Activated T-cell treated with anti-CD3 and anti-CD28 coated beads, Interleukin-2, amount 50 U/mL, for 4 hours (primary cell): ENCODE data around the gene FRRS1L. TPM values are rescaled to one million over a fixed set of nuclear protein-coding genes. Genes with fewer than 3 reads are reported as not detected.
"Not testable (repeated sequence)": the region's sequence is repeated elsewhere in the genome, so short reads cannot be mapped to it uniquely, and the experiment has no call there.

Experiments used
- ATAC-seq, 2 donors: fragments of 200-7000 bp; cut with Tn5 transposase; one replicate each; pipeline ENCODE4 v1.10.0; 2021
- DNase-seq: peaks from one replicate; pipeline ENCODE4 v3.0.0-alpha.2; 2020
- H3K27me3 Mint-ChIP-seq: one replicate; pipeline ENCODE4 v1.8.0; 2021; ENCODE audit warnings: low read depth, mixed read lengths
- H3K36me3 Mint-ChIP-seq: one replicate; pipeline ENCODE4 v1.8.0; 2022; ENCODE audit warnings: mixed read lengths; ENCODE audit not compliant: insufficient read depth
- H3K4me1 Mint-ChIP-seq: one replicate; pipeline ENCODE4 v1.8.0; 2021; ENCODE audit warnings: low read depth, mixed read lengths
- H3K4me3 Mint-ChIP-seq: one replicate; pipeline ENCODE4 v1.8.0; 2021; ENCODE audit warnings: mild to moderate bottlenecking, moderate library complexity, mixed read lengths
- H3K9me3 Mint-ChIP-seq: one replicate; pipeline ENCODE4 v1.8.0; 2021; ENCODE audit warnings: mixed read lengths
- total RNA-seq, 3 donors: library from RNA; stranded (reverse); gene quantifications; one replicate each; pipeline ENCODE4 v1.2.1, GENCODE V29; 2021

FRRS1L gene
- total RNA-seq, 3 donors from 2014 or later, result 0.10 TPM; not detected in 2

GRCh38 chr9:109132567-109133021 is 34.5 kb downstream of the FRRS1L start:
- H3K4me1 Mint-ChIP-seq, result no peaks in the 10 kb centered on the region
- DNase-seq, result no peak
- H3K4me3 Mint-ChIP-seq, result no peak overlapping the region
- H3K36me3 Mint-ChIP-seq, result no peaks in the 10 kb centered on the region
- H3K9me3 Mint-ChIP-seq, result no peaks in the 10 kb centered on the region
- ATAC-seq, result no peak
- H3K27me3 Mint-ChIP-seq, result peaks cover 2% of the 10 kb centered on the region

DNA sequence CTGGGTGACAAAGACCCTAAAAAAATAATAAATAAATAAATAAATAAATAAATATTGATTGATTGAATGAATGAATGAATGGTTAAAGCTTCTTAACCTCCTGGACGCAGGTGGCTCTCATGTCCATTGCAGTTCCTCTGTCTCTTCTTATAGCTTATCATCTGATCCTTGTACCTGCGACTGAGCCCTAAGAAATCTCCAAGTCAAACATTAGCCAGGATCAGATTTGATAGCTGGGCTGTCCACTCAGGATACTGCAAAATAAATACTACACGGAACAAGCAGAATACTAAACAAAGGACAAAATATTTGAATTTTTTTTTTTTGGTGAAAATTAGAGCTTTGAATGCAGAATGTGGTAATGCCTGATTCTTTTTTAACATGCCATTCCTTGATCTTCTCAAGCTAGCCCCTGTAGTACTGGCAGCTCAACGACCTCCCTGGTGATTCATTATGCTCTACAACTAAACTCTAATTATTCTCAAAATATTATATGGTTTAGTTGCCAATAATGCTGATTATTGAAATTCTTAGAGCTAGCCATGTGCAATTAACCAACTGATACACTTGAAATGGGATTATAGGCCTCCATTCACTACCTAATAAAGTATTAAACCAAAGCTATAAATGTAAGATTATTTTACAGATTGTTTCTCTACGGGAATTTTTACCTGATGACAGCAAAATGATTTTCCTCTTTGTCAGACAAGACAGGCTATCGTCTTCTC is 37.4 kb downstream of the FRRS1L start:
- no peaks in the 10 kb centered on the region for H3K27me3 Mint-ChIP-seq
- H3K36me3 Mint-ChIP-seq, result no peaks in the 10 kb centered on the region
- DNase-seq, result no peak
- no peaks in the 10 kb centered on the region for H3K9me3 Mint-ChIP-seq
- H3K4me3 Mint-ChIP-seq, result no peak overlapping the region
- no peak for ATAC-seq
- H3K4me1 Mint-ChIP-seq, result no peaks in the 10 kb centered on the region

GRCh38 chr9:109126671-109127070 is 40.4 kb downstream of the FRRS1L start:
- not testable (repeated sequence) for H3K9me3 Mint-ChIP-seq, H3K4me3 Mint-ChIP-seq, DNase-seq, H3K36me3 Mint-ChIP-seq, ATAC-seq, H3K27me3 Mint-ChIP-seq, H3K4me1 Mint-ChIP-seq

DNA sequence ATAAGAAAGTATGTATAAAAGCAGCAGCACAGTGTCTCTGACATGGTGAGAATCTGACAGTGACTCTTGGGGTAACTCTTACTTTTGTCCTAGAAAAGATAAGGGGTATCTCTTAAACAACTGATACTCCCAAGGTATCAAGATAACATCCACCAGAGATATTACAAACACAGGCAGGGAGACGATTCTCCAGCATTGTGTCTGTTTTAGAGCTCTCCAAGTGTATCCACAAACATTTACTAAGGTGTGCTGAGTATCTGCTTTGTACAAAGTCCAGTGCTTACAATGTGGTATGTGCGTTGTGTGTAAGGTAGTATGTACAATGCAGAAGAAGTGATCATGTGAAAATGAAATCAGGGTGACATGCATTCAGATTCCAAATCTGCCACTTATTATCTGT is 42.9 kb downstream of the FRRS1L start:
- Mint-ChIP-seq H3K4me3 (no peak overlapping the region), H3K4me1 (peaks cover 3% of the 10 kb centered on the region), H3K9me3 (no peaks in the 10 kb centered on the region), H3K27me3 (no peaks in the 10 kb centered on the region), H3K36me3 (no peaks in the 10 kb centered on the region)
- ATAC-seq (no peak), DNase-seq (no peak)

GRCh38 chr9:109122726-109123621 is 44.1 kb downstream of the FRRS1L start:
- DNase-seq (no peak), ATAC-seq (no peak)
- Mint-ChIP-seq H3K36me3 (no peaks in the 10 kb centered on the region), H3K9me3 (no peaks in the 10 kb centered on the region), H3K27me3 (no peaks in the 10 kb centered on the region), H3K4me1 (peaks cover 9% of the 10 kb centered on the region), H3K4me3 (no peak overlapping the region)

- Mint-ChIP-seq H3K36me3 (peaks cover 5% of the 10 kb centered on the region), H3K9me3 (no peaks in the 10 kb centered on the region), H3K4me1 (peaks cover 22% of the 10 kb centered on the region), H3K27me3 (no peaks in the 10 kb centered on the region), H3K4me3 (no peak overlapping the region)
- DNase-seq (no peak), ATAC-seq (no peak)
Observed at GRCh38 chr9:109121232-109121796, 45.7 kb downstream of the FRRS1L start.

DNA sequence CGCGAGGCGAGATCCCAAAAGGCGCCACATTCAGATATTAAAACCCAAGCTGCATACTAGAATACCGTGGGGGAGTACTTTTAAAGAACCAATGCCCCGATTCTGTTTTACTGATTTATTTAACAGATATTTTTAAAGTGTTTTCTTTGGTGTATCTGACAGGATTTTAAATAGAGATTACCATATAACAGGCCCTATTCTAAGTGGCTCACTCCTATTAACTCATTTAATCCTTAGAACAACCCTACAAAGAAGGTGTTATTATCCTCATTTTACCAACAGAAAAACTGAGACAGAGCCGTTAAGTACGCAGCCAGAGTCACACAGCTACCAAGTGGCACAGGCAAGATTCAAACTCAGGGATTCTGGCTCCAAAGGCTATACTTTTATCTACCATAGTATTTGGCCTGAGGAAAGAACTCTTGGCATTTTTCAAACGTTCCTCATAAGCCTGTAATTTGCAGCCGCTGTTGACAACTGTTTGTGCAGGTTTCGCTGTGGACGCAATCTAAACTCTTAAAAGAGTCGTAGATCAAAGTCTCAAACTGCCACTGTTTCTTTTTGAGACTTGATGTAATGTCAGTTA is 46.8 kb downstream of the FRRS1L start:
- no peak for ATAC-seq

GRCh38 chr9:109119439-109120203 is 47.4 kb downstream of the FRRS1L start, which contains the start of gene TMEM245:
TMEM245 (minus strand) TSS chr9:109119947; CDS start chr9:109119913, 34 bp downstream.
- peaks cover 7% of the 10 kb centered on the region for H3K36me3 Mint-ChIP-seq
- no peaks in the 10 kb centered on the region for H3K9me3 Mint-ChIP-seq
- peak within 1 kb of the TSS; percentile 92 for H3K4me3 Mint-ChIP-seq
- peaks cover 34% of the 10 kb centered on the region for H3K4me1 Mint-ChIP-seq
- DNase-seq, result peak; percentile 89
- H3K27me3 Mint-ChIP-seq, result no peaks in the 10 kb centered on the region
- ATAC-seq, result peak; percentile 89 to 91

More for the DNA sequence above, 46.8 kb downstream of the FRRS1L start:
- Mint-ChIP-seq H3K27me3 (no peaks in the 10 kb centered on the region), H3K4me3 (peak overlapping the region; percentile 92), H3K9me3 (no peaks in the 10 kb centered on the region), H3K36me3 (peaks cover 5% of the 10 kb centered on the region), H3K4me1 (peaks cover 28% of the 10 kb centered on the region)
- no peak for DNase-seq

- peaks cover 13% of the 10 kb centered on the region for H3K36me3 Mint-ChIP-seq
- H3K27me3 Mint-ChIP-seq, result no peaks in the 10 kb centered on the region
- DNase-seq (no peak), ATAC-seq (no peak)
- no peaks in the 10 kb centered on the region for H3K9me3 Mint-ChIP-seq
- H3K4me3 Mint-ChIP-seq, result peak overlapping the region; percentile 92
- peaks cover 41% of the 10 kb centered on the region for H3K4me1 Mint-ChIP-seq
Observed at GRCh38 chr9:109118808-109119438, 48.1 kb downstream of the FRRS1L start.

GRCh38 chr9:109117856-109118807 is 48.9 kb downstream of the FRRS1L start:
- Mint-ChIP-seq H3K4me3 (peak overlapping the region; percentile 92), H3K36me3 (peaks cover 13% of the 10 kb centered on the region), H3K27me3 (no peaks in the 10 kb centered on the region), H3K9me3 (no peaks in the 10 kb centered on the region), H3K4me1 (peaks cover 49% of the 10 kb centered on the region)
- ATAC-seq (peak; percentile 39 to 41), DNase-seq (peak; percentile 42)

GRCh38 chr9:109115931-109116526 is 51.0 kb downstream of the FRRS1L start:
- ATAC-seq, result no peak
- DNase-seq, result no peak
- Mint-ChIP-seq H3K36me3 (peaks cover 13% of the 10 kb centered on the region), H3K27me3 (no peaks in the 10 kb centered on the region), H3K4me3 (peak overlapping the region; percentile 26), H3K4me1 (peaks cover 68% of the 10 kb centered on the region), H3K9me3 (no peaks in the 10 kb centered on the region)

DNA sequence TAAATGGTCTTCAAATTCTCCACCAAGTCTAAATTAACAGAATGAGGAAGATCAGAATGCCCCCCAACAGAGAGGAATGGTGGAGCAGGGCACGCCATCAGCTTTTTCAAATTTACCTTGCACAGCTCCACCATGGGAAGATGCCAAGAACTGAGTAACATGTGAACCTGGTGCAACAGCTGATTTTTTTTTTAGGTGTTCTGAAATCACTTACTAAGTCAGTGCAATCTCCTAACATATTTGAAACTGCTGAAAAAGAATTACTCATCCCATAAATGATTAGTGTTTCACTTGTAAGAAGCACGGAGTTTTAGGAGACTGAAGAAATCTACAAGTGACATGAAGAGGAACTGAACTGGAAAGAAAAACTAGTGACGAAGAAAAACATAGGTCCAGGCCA is 52.4 kb downstream of the FRRS1L start:
- peak overlapping the region; percentile 51 for H3K4me3 Mint-ChIP-seq
- peak; percentile 4 to 12 for ATAC-seq
- peaks cover 13% of the 10 kb centered on the region for H3K36me3 Mint-ChIP-seq
- peaks cover 79% of the 10 kb centered on the region for H3K4me1 Mint-ChIP-seq
- no peak for DNase-seq
- no peaks in the 10 kb centered on the region for H3K27me3 Mint-ChIP-seq
- H3K9me3 Mint-ChIP-seq, result no peaks in the 10 kb centered on the region
